Mesenchymal stem cell (in vitro differentiated cells and primary cell): Measurements from ENCODE around the gene DRG1.
A peak's percentile ranks its signal among the peaks of the same experiment; 100 is the strongest.

ENCODE experiments used
- DNase-seq: peaks from one replicate; pipeline ENCODE4 v3.0.0-alpha.2; 2013
- H2AFZ ChIP-seq: one replicate; pipeline ENCODE4 v1.6.1; 2013; ENCODE audit warnings: low read depth, mild to moderate bottlenecking, control low read depth, inconsistent platforms, low read length, moderate library complexity
- H2AK5ac ChIP-seq: 2 replicates; pipeline ENCODE4 v1.6.1; 2013; ENCODE audit warnings: low read length, moderate library complexity, mild to moderate bottlenecking, inconsistent platforms; ENCODE audit not compliant: severe bottlenecking
- H2BK120ac ChIP-seq: one replicate; pipeline ENCODE4 v1.6.1; 2013; ENCODE audit warnings: low read depth, mild to moderate bottlenecking, inconsistent platforms, low read length, moderate library complexity
- H2BK12ac ChIP-seq, 2 experiments: one replicate each; pipeline ENCODE4 v1.6.1; 2013; ENCODE audit warnings: inconsistent platforms in 2 of 2, low read length in 2 of 2, mild to moderate bottlenecking in 2 of 2, moderate library complexity in 2 of 2, control low read depth in 1 of 2
- H2BK15ac ChIP-seq: one replicate; pipeline ENCODE4 v1.6.1; 2013; ENCODE audit warnings: mild to moderate bottlenecking, low read depth, inconsistent platforms; ENCODE audit not compliant: poor library complexity, severe bottlenecking
- H2BK5ac ChIP-seq: 2 replicates; pipeline ENCODE4 v1.6.1; 2013; ENCODE audit warnings: low read depth, mild to moderate bottlenecking, low read length, control low read depth, inconsistent platforms; ENCODE audit not compliant: poor library complexity, severe bottlenecking
- H3K14ac ChIP-seq, 2 experiments: one replicate each; pipeline ENCODE4 v1.6.1; 2013; ENCODE audit warnings: inconsistent platforms in 2 of 2, low read length in 2 of 2, control low read depth in 1 of 2, mild to moderate bottlenecking in 1 of 2, moderate library complexity in 1 of 2
- H3K18ac ChIP-seq, 2 experiments: one replicate each; pipeline ENCODE4 v1.6.1; 2013; ENCODE audit warnings: inconsistent platforms in 2 of 2, low read length in 2 of 2, control low read depth in 1 of 2, low read depth in 1 of 2, mild to moderate bottlenecking in 1 of 2
- H3K23ac ChIP-seq, 2 experiments: one replicate each; pipeline ENCODE4 v1.6.1; 2013; ENCODE audit warnings: inconsistent platforms in 2 of 2, low read length in 2 of 2, mild to moderate bottlenecking in 2 of 2, moderate library complexity in 2 of 2, control low read depth in 1 of 2
- H3K27ac ChIP-seq: 2 replicates; pipeline ENCODE4 v1.5.1; 2013; ENCODE audit warnings: mild to moderate bottlenecking, moderate library complexity, low read length, control low read depth, inconsistent platforms; ENCODE audit not compliant: poor library complexity, severe bottlenecking
- H3K27me3 ChIP-seq, 2 experiments: 2 replicates each; pipeline versions ENCODE4 v1.6.1 to v1.7.0; 2013; ENCODE audit warnings: low read length in 2 of 2, mild to moderate bottlenecking in 2 of 2, moderate library complexity in 2 of 2, control low read depth in 1 of 2, inconsistent platforms in 1 of 2; ENCODE audit not compliant: control insufficient read depth in 1 of 2, insufficient read depth in 1 of 2
- H3K36me3 ChIP-seq, 2 experiments: 2 replicates each; pipeline versions ENCODE4 v1.6.1 to v1.7.0; 2013; ENCODE audit warnings: low read length in 2 of 2, control low read depth in 1 of 2, inconsistent platforms in 1 of 2, low read depth in 1 of 2, mild to moderate bottlenecking in 1 of 2; ENCODE audit not compliant: insufficient read depth in 2 of 2, control insufficient read depth in 1 of 2
- H3K4ac ChIP-seq, 2 experiments: one replicate each; pipeline ENCODE4 v1.6.1; 2013; ENCODE audit warnings: inconsistent platforms in 2 of 2, low read length in 2 of 2, mild to moderate bottlenecking in 2 of 2, moderate library complexity in 2 of 2, control low read depth in 1 of 2, low read depth in 1 of 2
- H3K4me1 ChIP-seq: 2 replicates; pipeline ENCODE4 v1.6.1; 2013; ENCODE audit warnings: low read depth, low read length, control low read depth; ENCODE audit not compliant: control insufficient read depth, insufficient read depth
- H3K4me2 ChIP-seq: 2 replicates; pipeline ENCODE4 v1.6.1; 2013; ENCODE audit warnings: low read length, mild to moderate bottlenecking, inconsistent platforms; ENCODE audit not compliant: poor library complexity, severe bottlenecking
- H3K4me3 ChIP-seq, 2 experiments: 2 replicates each; pipeline versions ENCODE4 v1.5.1 to v1.7.0; 2013; ENCODE audit warnings: low read length in 2 of 2, mild to moderate bottlenecking in 2 of 2, control low read depth in 1 of 2, low read depth in 1 of 2; ENCODE audit not compliant: insufficient read depth in 1 of 2
- H3K79me1 ChIP-seq: replicated peaks from 2 replicates; pipeline ENCODE4 v1.6.1; 2013; ENCODE audit warnings: mild to moderate bottlenecking, control low read depth, low read length, inconsistent platforms; ENCODE audit not compliant: poor library complexity, severe bottlenecking
- H3K9ac ChIP-seq: 2 replicates; pipeline ENCODE4 v1.7.0; 2013; ENCODE audit warnings: mild to moderate bottlenecking, low read length, moderate library complexity
- H3K9me3 ChIP-seq: 2 replicates; pipeline ENCODE4 v1.7.0; 2013; ENCODE audit warnings: mild to moderate bottlenecking, low read length; ENCODE audit not compliant: control insufficient read depth
- H4K8ac ChIP-seq: one replicate; pipeline ENCODE4 v1.6.1; 2013; ENCODE audit warnings: inconsistent platforms, mild to moderate bottlenecking, low read length, moderate library complexity
- H4K91ac ChIP-seq: one replicate; pipeline ENCODE4 v1.6.1; 2013; ENCODE audit warnings: mild to moderate bottlenecking, low read length, inconsistent platforms
- WGBS: methylation state at CpG from one replicate; pipeline ENCODE4 v1.1.7; 2013; ENCODE audit warnings: mixed read lengths; 5-methylcytosine and 5-hydroxymethylcytosine counted together

The DRG1 gene

DNA sequence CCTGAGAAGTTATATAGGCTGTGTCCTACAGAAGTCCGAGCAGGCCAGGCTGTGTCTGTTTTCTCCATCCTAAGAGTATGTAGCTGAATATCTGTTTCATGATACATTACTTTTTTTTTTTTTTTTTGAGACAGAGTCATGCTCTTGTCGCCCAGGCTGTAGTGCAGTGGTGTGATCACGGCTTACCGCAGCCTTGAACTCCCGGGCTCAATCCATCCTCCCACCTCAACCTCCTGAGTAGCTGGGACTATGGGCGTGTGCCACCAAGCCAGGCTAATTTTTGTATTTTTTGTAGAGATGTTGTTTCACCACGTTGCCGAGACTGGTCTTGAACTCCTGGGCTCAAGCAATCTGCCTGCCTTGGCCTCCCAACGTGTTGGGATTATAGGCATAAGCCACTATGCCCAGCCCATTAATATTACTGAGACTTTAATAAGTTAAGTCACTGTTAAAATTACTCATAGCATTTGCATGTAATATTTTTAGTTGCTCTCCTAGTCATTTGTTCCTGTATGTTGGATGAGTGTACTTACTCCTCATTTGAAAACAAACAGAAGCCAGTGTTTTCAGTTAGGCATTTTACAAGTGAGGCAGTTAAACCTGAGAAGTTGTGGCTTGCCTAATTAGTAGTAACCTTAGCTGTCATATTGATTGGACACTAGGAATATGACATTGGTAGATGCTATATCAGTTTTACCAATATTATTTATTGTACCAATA lies 26.1 kb downstream of the DRG1 start:
- no peak overlapping the region for H3K14ac ChIP-seq
- H2BK15ac ChIP-seq: no peak overlapping the region
- no peak overlapping the region for H2AFZ ChIP-seq
- no peak for DNase-seq
- no peak overlapping the region for H2BK12ac ChIP-seq
- no peak overlapping the region for H3K23ac ChIP-seq
- no CpG with 5 or more reads among the region's 9 CpGs for WGBS
- no peak overlapping the region for H2BK120ac ChIP-seq
- H3K9ac ChIP-seq: peak overlapping the region; percentile 52
- no peak overlapping the region for H2AK5ac ChIP-seq
- peaks cover 50 to 90% of the 10 kb centered on the region in 2 experiments for H3K36me3 ChIP-seq
- H3K18ac ChIP-seq: no peak overlapping the region
- no peak overlapping the region for H3K4me2 ChIP-seq
- H3K4me1 ChIP-seq: no peaks in the 10 kb centered on the region
- H3K79me1 ChIP-seq: peaks cover 15% of the 10 kb centered on the region
- no peak overlapping the region for H4K8ac ChIP-seq
- H2BK5ac ChIP-seq: no peak overlapping the region
- H3K27ac ChIP-seq: no peak overlapping the region
- H3K4me3 ChIP-seq: no peak overlapping the region
- no peak overlapping the region for H4K91ac ChIP-seq
- H3K9me3 ChIP-seq: no peaks in the 10 kb centered on the region
- no peaks in the 10 kb centered on the region for H3K27me3 ChIP-seq
- H3K4ac ChIP-seq: no peak overlapping the region

DNA sequence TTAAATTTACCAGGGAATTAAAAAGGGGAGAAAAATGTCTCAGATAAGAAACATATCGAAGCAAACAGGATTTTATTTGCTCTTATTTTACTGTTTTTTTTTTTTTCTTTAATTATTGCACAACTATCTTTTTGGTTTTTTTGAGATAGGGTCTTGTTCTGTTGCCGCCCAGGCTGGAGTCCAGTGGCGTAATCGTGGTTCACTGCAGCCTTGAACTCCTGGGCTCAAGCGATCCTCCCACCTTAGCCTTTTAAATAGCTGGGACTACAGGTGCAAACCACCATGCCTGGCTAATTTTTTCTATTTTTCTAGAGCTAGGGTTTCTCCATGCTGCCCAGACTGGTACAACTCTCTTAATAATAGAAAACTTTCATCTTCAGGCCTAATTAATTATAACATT lies 32.5 kb downstream of the DRG1 start:
- Histone ChIP-seq H2AFZ (no peak overlapping the region), H3K27me3 (no peaks in the 10 kb centered on the region), H3K18ac (no peak overlapping the region), H3K9me3 (no peaks in the 10 kb centered on the region), H3K4me3 (no peak overlapping the region), H4K91ac (no peak overlapping the region), H2BK15ac (no peak overlapping the region), H3K27ac (no peak overlapping the region), H2AK5ac (no peak overlapping the region), H3K4me1 (no peaks in the 10 kb centered on the region), H4K8ac (no peak overlapping the region), H3K4me2 (no peak overlapping the region), H2BK120ac (no peak overlapping the region), H3K23ac (no peak overlapping the region), H3K4ac (no peak overlapping the region), H3K14ac (no peak overlapping the region), H2BK5ac (no peak overlapping the region), H3K36me3 (peaks cover 51 to 91% of the 10 kb centered on the region in 2 experiments), H3K9ac (no peak overlapping the region), H3K79me1 (peaks cover 21% of the 10 kb centered on the region), H2BK12ac (no peak overlapping the region)
- 97% methylated on average over 4 of the region's 5 CpGs for WGBS
- DNase-seq: no peak

DNA sequence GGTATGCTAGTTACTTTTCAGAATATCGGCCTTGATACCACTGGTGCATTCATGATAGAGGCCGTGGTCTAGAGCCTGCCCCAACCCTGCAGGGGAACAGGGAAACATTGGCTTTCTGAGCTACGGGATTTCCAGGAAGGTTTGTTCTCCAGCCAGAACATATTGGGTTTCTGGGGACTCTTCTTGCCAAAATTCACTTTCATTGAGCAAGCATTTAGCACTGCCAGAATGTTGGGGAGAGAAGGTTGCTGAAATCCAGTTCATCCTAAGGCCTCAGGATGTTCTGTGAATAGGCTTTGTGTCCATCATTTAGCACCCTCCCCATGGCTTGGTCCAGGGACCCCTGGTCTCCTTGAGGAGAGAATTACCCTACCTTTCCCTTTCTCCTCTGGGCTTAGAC lies 36.7 kb downstream of the DRG1 start:
- Histone ChIP-seq H2AFZ (no peak overlapping the region), H3K4me1 (no peaks in the 10 kb centered on the region), H3K14ac (no peak overlapping the region), H3K79me1 (peaks cover 17% of the 10 kb centered on the region), H4K8ac (no peak overlapping the region), H2BK5ac (no peak overlapping the region), H3K4me3 (no peak overlapping the region), H3K27me3 (no peaks in the 10 kb centered on the region), H2AK5ac (no peak overlapping the region), H2BK12ac (no peak overlapping the region), H4K91ac (no peak overlapping the region), H2BK120ac (no peak overlapping the region), H3K18ac (no peak overlapping the region), H3K9ac (no peak overlapping the region), H2BK15ac (no peak overlapping the region), H3K4me2 (no peak overlapping the region), H3K36me3 (peaks cover 49 to 97% of the 10 kb centered on the region in 2 experiments), H3K9me3 (no peaks in the 10 kb centered on the region), H3K27ac (no peak overlapping the region), H3K4ac (no peak overlapping the region), H3K23ac (no peak overlapping the region)
- no peak for DNase-seq
- WGBS: 97% methylated on average over 3 of the region's 3 CpGs

DNA sequence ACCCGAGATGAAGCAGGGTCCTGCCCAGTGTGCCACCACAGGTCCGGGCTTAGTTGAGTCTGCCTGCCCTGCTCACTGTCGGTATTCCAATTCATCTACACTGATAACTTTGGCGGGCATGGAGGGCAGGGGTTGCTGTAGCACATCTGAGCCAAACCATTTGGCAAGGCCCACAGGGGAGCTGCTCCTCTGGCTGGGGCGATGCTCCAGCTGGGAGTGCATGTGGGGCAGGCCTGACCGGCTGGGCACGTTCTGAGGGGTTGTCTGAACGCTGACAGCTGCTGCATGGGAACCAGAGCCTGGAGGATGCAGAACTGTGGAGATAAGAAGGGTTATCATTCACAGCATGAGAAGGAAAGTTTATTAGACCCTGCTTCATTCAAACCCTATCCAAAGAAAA lies 40.4 kb downstream of the DRG1 start:
- no peak overlapping the region for H3K4me3 ChIP-seq
- 90% methylated on average over 8 of the region's 8 CpGs for WGBS
- H3K4me2 ChIP-seq: no peak overlapping the region
- no peaks in the 10 kb centered on the region for H3K9me3 ChIP-seq
- no peak overlapping the region for H3K18ac ChIP-seq
- no peak overlapping the region for H3K4ac ChIP-seq
- no peak overlapping the region for H2AFZ ChIP-seq
- no peak for DNase-seq
- H3K9ac ChIP-seq: no peak overlapping the region
- no peak overlapping the region for H2BK12ac ChIP-seq
- H4K8ac ChIP-seq: peak overlapping the region; percentile 71
- no peaks in the 10 kb centered on the region for H3K27me3 ChIP-seq
- peaks cover 58 to 99% of the 10 kb centered on the region in 2 experiments for H3K36me3 ChIP-seq
- H3K4me1 ChIP-seq: no peaks in the 10 kb centered on the region
- no peak overlapping the region for H3K27ac ChIP-seq
- H2BK5ac ChIP-seq: no peak overlapping the region
- no peak overlapping the region for H3K14ac ChIP-seq
- H2AK5ac ChIP-seq: no peak overlapping the region
- H2BK15ac ChIP-seq: no peak overlapping the region
- no peak overlapping the region for H3K23ac ChIP-seq
- no peak overlapping the region for H2BK120ac ChIP-seq
- H4K91ac ChIP-seq: no peak overlapping the region
- peaks cover 21% of the 10 kb centered on the region for H3K79me1 ChIP-seq
